Activated CD8-positive, alpha-beta memory T cell treated with anti-CD3 and anti-CD28 coated beads for 1 hour (primary cell): ENCODE results near the gene CDH6.
"Not testable (repeated sequence)": the region's sequence is repeated elsewhere in the genome, so short reads cannot be mapped to it uniquely, and the experiment has no call there.

ENCODE experiments used
- DNase-seq, 2 donors: peaks; one replicate each; pipeline ENCODE4 v3.0.0-alpha.2; 2020; ENCODE audit warnings: low read depth in 1 of 2; ENCODE audit errors: extremely low read depth in 1 of 2

The CDH6 gene

GRCh38 chr5:31322946-31323345 is 129.5 kb downstream of the CDH6 start:
- no peak for DNase-seq

- no peak for DNase-seq
Observed at GRCh38 chr5:31324842-31325241, 131.4 kb downstream of the CDH6 start.

GRCh38 chr5:31328040-31328733 is 134.7 kb downstream of the CDH6 start:
- no peak for DNase-seq

GRCh38 chr5:31329715-31330114 is 136.2 kb downstream of the CDH6 start:
- no peak for DNase-seq

- DNase-seq: no peak
Observed at GRCh38 chr5:31332160-31332559, 138.7 kb downstream of the CDH6 start.

- no peak for DNase-seq
Observed at GRCh38 chr5:31333475-31333874, 140.0 kb downstream of the CDH6 start.

GRCh38 chr5:31334061-31334860 is 140.8 kb downstream of the CDH6 start:
- no peak for DNase-seq

GRCh38 chr5:31335456-31335855 is 142.0 kb downstream of the CDH6 start:
- no peak for DNase-seq

- no peak for DNase-seq
Observed at GRCh38 chr5:31343946-31344345, 150.5 kb downstream of the CDH6 start.

GRCh38 chr5:31346896-31347551 is 153.5 kb downstream of the CDH6 start:
- DNase-seq: no peak

- no peak for DNase-seq
Observed at GRCh38 chr5:31347552-31347905, 154.0 kb downstream of the CDH6 start.

GRCh38 chr5:31350395-31350794 is 156.9 kb downstream of the CDH6 start:
- DNase-seq: no peak

- DNase-seq: no peak
Observed at GRCh38 chr5:31355337-31355736, 161.9 kb downstream of the CDH6 start.

GRCh38 chr5:31357038-31357437 is 163.6 kb downstream of the CDH6 start:
- DNase-seq: no peak

GRCh38 chr5:31359839-31360238 is 166.4 kb downstream of the CDH6 start:
- DNase-seq: no peak

GRCh38 chr5:31361234-31361633 is 167.7 kb downstream of the CDH6 start:
- DNase-seq: no peak

GRCh38 chr5:31361704-31362528 is 168.4 kb downstream of the CDH6 start:
- DNase-seq: not testable (repeated sequence)

- DNase-seq: no peak
Observed at GRCh38 chr5:31362529-31362900, 169.0 kb downstream of the CDH6 start.

- no peak for DNase-seq
Observed at GRCh38 chr5:31362931-31363568, 169.6 kb downstream of the CDH6 start.

- DNase-seq: no peak
Observed at GRCh38 chr5:31364881-31365636, 171.6 kb downstream of the CDH6 start.
